ENCODE measurements around the gene OR10V1.

GRCh38 chr11:59691156-59691555 lies 22.5 kb downstream of the OR10V1 start:
- TF ChIP-seq CTCF (IDR thresholded peaks at IDR 0.05) (no peak), POLR2A (IDR thresholded peaks at IDR 0.05) (no peak)

All from testis (tissue), 2 donors.